GM12878 (cell line): ENCODE data around the gene POLK. TPM values are rescaled to one million over a fixed set of nuclear protein-coding genes. Genes with fewer than 3 reads are reported as not detected.

Experiments
- ATAC-seq: fragments of 200-7000 bp; cut with Tn5 transposase; 3 replicates; pipeline ENCODE4 v1.9.1; 2020; ENCODE audit warnings: mild to moderate bottlenecking, moderate library complexity
- BruUV-seq: library from RNA; stranded (reverse); fragments of 400-500 nt; replicated peaks from 2 replicates; lab custom pipeline; 2021; lab: Mats Ljungman, UMichigan
- CTCF ChIA-PET: fragments of 300-600 bp; sonication (Branson Sonifier 250); formaldehyde crosslinking; extraction: SDS; loops from one replicate; lab custom pipeline; 2021; ENCODE audit warnings: inconsistent platforms; lab: Yijun Ruan, JAX
- POLR2A ChIA-PET: fragments of 350-600 bp; formaldehyde crosslinking; extraction: SDS; loops from one replicate; lab custom pipeline; 2021; ENCODE audit warnings: inconsistent platforms; lab: Charles Lee
- RAD21 ChIA-PET: fragments of 300-600 bp; sonication (Branson Sonifier 250); formaldehyde crosslinking; loops from one replicate; lab custom pipeline; 2023; ENCODE audit warnings: antibody characterized with exemption; ENCODE audit not compliant: unreplicated experiment; lab: Charles Lee
- SMC1A ChIA-PET: fragments of 300-600 bp; sonication (Branson Sonifier 250); formaldehyde crosslinking; loops from one replicate; lab custom pipeline; 2023; ENCODE audit not compliant: unreplicated experiment, uncharacterized antibody; lab: Charles Lee
- DNase-seq: peaks from one replicate; pipeline ENCODE4 v3.0.0-alpha.2; 2011; ENCODE audit warnings: low read depth, low spot score
- FAIRE-seq: peaks from 3 replicates; lab custom pipeline; 2011; peaks lifted over from hg19 to GRCh38; lab: Jason Lieb, UNC
- H2AFZ ChIP-seq: 2 replicates; pipeline ENCODE4 v1.6.0; 2011; ENCODE audit warnings: low read depth, low read length, control low read depth; ENCODE audit not compliant: control insufficient read depth
- H3K27ac ChIP-seq: 2 replicates; pipeline ENCODE4 v1.5.1; 2011; ENCODE audit warnings: control low read depth; ENCODE audit not compliant: control insufficient read depth, insufficient read depth
- H3K27me3 ChIP-seq, 2 experiments: replicated peaks in 1 of 2; 2 replicates each; pipeline versions ENCODE4 v1.6.0 to v1.6.1; 2011; ENCODE audit warnings: low read length in 1 of 2; ENCODE audit not compliant: control insufficient read depth in 2 of 2, insufficient read depth in 2 of 2
- H3K36me3 ChIP-seq, 2 experiments: 2 replicates each; pipeline ENCODE4 v1.5.1; 2011; ENCODE audit warnings: low read length in 1 of 2; ENCODE audit not compliant: control insufficient read depth in 2 of 2, insufficient read depth in 2 of 2
- H3K4me1 ChIP-seq: 2 replicates; pipeline ENCODE4 v1.6.1; 2011; ENCODE audit warnings: mild to moderate bottlenecking, low read length, moderate library complexity, mixed read lengths; ENCODE audit not compliant: control insufficient read depth, insufficient read depth
- H3K4me2 ChIP-seq: 2 replicates; pipeline ENCODE4 v1.6.0; 2011; ENCODE audit warnings: control low read depth; ENCODE audit not compliant: control insufficient read depth, insufficient read depth
- H3K4me3 ChIP-seq: fragments of 200-600 bp; sonication (generic); 2 replicates; pipeline ENCODE4 v1.5.1; 2016
- H3K79me2 ChIP-seq: 2 replicates; pipeline ENCODE4 v1.6.0; 2011; ENCODE audit warnings: low read length; ENCODE audit not compliant: control insufficient read depth, insufficient read depth
- H3K9ac ChIP-seq: 2 replicates; pipeline ENCODE4 v1.8.0; 2011; ENCODE audit warnings: low read length, control low read depth, mixed read lengths; ENCODE audit not compliant: control insufficient read depth, insufficient read depth
- H3K9me3 ChIP-seq: replicated peaks from 3 replicates; pipeline ENCODE4 v1.5.1; 2011; ENCODE audit warnings: mild to moderate bottlenecking, low read length; ENCODE audit not compliant: control insufficient read depth, insufficient read depth
- H4K20me1 ChIP-seq: 2 replicates; pipeline ENCODE4 v1.6.0; 2011; ENCODE audit not compliant: control insufficient read depth, insufficient read depth
- ASH2L ChIP-seq: fragments of 300-600, 200-600 bp; sonication (generic); IDR thresholded peaks from 2 replicates; pipeline ENCODE4 v1.6.1; 2017; ENCODE audit warnings: low read depth, mild to moderate bottlenecking, borderline replicate concordance
- CEBPB ChIP-seq, 2 experiments: fragments of 150-350 bp in 1 of 2; IDR thresholded peaks; 2 replicates each; pipeline ENCODE4 v1.6.1; 2012 to 2014; ENCODE audit warnings: low read depth in 2 of 2, low read length in 2 of 2, borderline replicate concordance in 1 of 2, inconsistent platforms in 1 of 2
- CHD2 ChIP-seq: IDR thresholded peaks from 2 replicates; pipeline ENCODE4 v1.6.1; 2011; ENCODE audit warnings: low read depth, low read length, improper control_type of control experiment, borderline replicate concordance
- HCFC1 ChIP-seq: fragments of 150-350 bp; IDR thresholded peaks from 2 replicates; pipeline ENCODE4 v1.6.1; 2014; ENCODE audit warnings: low read length
- HDAC6 ChIP-seq: fragments of 200-600 bp; sonication (generic); IDR thresholded peaks from one replicate; pipeline ENCODE4 v1.8.0; 2017; ENCODE audit warnings: antibody characterized with exemption; ENCODE audit not compliant: unreplicated experiment
- IKZF1 ChIP-seq: fragments of 450-650 bp; conservative IDR thresholded peaks from 2 replicates; pipeline ENCODE4 v1.6.1; 2017; ENCODE audit warnings: antibody characterized with exemption, mild to moderate bottlenecking
- JUNB ChIP-seq: IDR thresholded peaks from 2 replicates; pipeline ENCODE4 v1.6.1; 2016; ENCODE audit warnings: antibody characterized with exemption, mild to moderate bottlenecking
- RFX5 ChIP-seq: IDR thresholded peaks from 2 replicates; pipeline ENCODE4 v1.6.1; 2011; ENCODE audit warnings: low read depth, low read length, improper control_type of control experiment
- SMAD1 ChIP-seq: fragments of 450-650 bp; IDR thresholded peaks from 2 replicates; pipeline ENCODE4 v1.6.1; 2018; ENCODE audit warnings: mild to moderate bottlenecking, low read depth; ENCODE audit not compliant: partially characterized antibody
- SREBF2 ChIP-seq: IDR thresholded peaks from 2 replicates; pipeline ENCODE4 v1.6.1; 2012; ENCODE audit warnings: mild to moderate bottlenecking, low read length
- TCF12 ChIP-seq: IDR thresholded peaks from 2 replicates; pipeline ENCODE4 v1.6.1; 2011; ENCODE audit warnings: low read depth, mild to moderate bottlenecking, low read length
- WGBS: methylation state at CpG from one replicate; pipeline ENCODE4 v1.1.6; 2016; ENCODE audit warnings: low lambda C conversion rate; ENCODE audit not compliant: insufficient replicate concordance, insufficient coverage; ENCODE audit errors: missing lambda C conversion rate; 5-methylcytosine and 5-hydroxymethylcytosine counted together
- in situ Hi-C: fragments of 300-500 bp; cut with MboI; formaldehyde crosslinking; loops from 9 replicates; pipeline ENCODE4 v1.14.3; 2018; ENCODE audit warnings: mixed read lengths
- intact Hi-C: fragments of 100-400 bp; cut with micrococcal nuclease; formaldehyde crosslinking; loops from one replicate; pipeline ENCODE4 v1.14.2; 2022; ENCODE audit not compliant: unreplicated experiment
- polyA plus RNA-seq, 11 experiments: library from polyadenylated mRNA; depleted of rRNA in 4 of 11; unstranded in 6 of 11; stranded (reverse) in 5 of 11; fragments of >200 nt; fragmentation: Nextera tagmentation in 4 of 11; fragmentation: Illumina TruSeq in 1 of 11; extraction: Ambion mirVana in 4 of 11; extraction: Trizol in 1 of 11; gene quantifications; 1 replicate in 1 of 11; 2 replicates in 10 of 11; pipeline versions ENCODE4 v1.2.1 to v1.2.3, GENCODE V29; 2011 to 2016; ENCODE audit warnings: inconsistent platforms in 2 of 11, missing spikeins in 2 of 11, low read depth in 1 of 11
- total RNA-seq, 4 experiments: library from RNA; depleted of rRNA in 3 of 4; stranded (reverse); fragments of >200 nt in 3 of 4; fragmentation: Illumina TruSeq in 1 of 4; extraction: Trizol in 1 of 4; gene quantifications; 2 replicates each; pipeline versions ENCODE4 v1.2.1 to v1.2.3, GENCODE V29; 2013 to 2021
- TF ChIP-seq, protein P1 (sequence below): fragments of 450-650 bp; formaldehyde crosslinking; IDR thresholded peaks from 2 replicates; pipeline ENCODE4 v1.4.0; 2020; ENCODE audit warnings: mild to moderate bottlenecking, moderate library complexity

Gene POLK
- total and polyA plus RNA-seq, 10 of the 15 experiments (the other 5 are each of a cell fraction or from before 2014, with no cell fraction given): 10.4 to 47.6 (median 29.0) TPM

DNA sequence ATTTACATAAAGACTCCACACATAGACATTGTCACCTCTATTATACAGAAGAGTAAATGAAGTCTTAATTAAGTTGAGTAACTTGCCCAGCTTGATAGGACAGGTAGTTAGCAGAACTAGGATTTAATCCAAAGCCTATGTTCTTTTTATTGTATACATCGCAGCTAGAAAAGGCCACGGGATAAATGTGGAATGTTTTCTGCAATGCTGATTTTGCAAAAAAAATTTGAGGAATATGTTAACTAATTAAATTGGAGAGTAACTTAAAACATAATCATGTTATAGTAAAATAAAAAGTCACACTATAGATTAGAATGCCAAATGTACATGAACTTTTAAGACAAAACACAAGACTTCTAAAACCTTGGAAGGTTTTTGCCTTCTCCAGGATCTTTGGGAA is 41.1 kb downstream of the POLK start (continued):
- TF ChIP-seq SMAD1 (no peak), RFX5 (no peak), TCF12 (no peak)

DNA sequence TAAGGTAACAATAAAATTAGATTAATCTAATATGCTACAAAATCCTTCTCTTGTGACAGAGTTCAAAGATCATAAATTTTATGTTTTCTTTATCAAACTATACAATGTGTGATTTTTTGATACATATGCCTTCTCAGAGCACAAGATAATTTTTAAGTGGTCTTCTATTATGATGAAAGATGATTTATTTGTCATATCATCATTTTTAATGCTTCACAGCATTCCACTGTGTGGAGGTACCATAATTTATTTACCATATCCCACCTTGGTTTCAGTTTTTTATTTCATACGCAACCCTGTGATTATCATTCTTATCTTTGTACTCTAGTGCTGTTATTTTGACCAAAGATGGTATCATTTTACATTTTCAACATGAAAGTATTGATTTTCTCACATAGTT is 41.7 kb downstream of the POLK start:
- H3K4me1 ChIP-seq: no peaks in the 10 kb centered on the region
- H4K20me1 ChIP-seq: no peaks in the 10 kb centered on the region
- no peak overlapping the region for H3K4me3 ChIP-seq
- H3K36me3 ChIP-seq: peaks cover 0 to 12% of the 10 kb centered on the region in 2 experiments; a peak in 3 of 4 replicates
- no peak overlapping the region for H3K27ac ChIP-seq
- BruUV-seq: no TSS peak
- CTCF ChIA-PET: interaction anchor here (0.6 to 1.7 kb wide), 2 partner anchors 13 to 838 kb away, joined by 3 to 4 read pairs; no protein-coding TSS in a partner anchor
- ATAC-seq: no peak
- TF ChIP-seq CHD2 (no peak), TCF12 (no peak), HDAC6 (no peak), HCFC1 (no peak), CEBPB (IDR thresholded peaks at IDR 0.05; ENCODE audit: borderline replicate concordance in 1 of 2, low read depth in 2 of 2, low read length in 2 of 2) (no peak), JUNB (no peak), SREBF2 (no peak), IKZF1 (no peak), ASH2L (no peak)
- TF ChIP-seq, protein P1, sequence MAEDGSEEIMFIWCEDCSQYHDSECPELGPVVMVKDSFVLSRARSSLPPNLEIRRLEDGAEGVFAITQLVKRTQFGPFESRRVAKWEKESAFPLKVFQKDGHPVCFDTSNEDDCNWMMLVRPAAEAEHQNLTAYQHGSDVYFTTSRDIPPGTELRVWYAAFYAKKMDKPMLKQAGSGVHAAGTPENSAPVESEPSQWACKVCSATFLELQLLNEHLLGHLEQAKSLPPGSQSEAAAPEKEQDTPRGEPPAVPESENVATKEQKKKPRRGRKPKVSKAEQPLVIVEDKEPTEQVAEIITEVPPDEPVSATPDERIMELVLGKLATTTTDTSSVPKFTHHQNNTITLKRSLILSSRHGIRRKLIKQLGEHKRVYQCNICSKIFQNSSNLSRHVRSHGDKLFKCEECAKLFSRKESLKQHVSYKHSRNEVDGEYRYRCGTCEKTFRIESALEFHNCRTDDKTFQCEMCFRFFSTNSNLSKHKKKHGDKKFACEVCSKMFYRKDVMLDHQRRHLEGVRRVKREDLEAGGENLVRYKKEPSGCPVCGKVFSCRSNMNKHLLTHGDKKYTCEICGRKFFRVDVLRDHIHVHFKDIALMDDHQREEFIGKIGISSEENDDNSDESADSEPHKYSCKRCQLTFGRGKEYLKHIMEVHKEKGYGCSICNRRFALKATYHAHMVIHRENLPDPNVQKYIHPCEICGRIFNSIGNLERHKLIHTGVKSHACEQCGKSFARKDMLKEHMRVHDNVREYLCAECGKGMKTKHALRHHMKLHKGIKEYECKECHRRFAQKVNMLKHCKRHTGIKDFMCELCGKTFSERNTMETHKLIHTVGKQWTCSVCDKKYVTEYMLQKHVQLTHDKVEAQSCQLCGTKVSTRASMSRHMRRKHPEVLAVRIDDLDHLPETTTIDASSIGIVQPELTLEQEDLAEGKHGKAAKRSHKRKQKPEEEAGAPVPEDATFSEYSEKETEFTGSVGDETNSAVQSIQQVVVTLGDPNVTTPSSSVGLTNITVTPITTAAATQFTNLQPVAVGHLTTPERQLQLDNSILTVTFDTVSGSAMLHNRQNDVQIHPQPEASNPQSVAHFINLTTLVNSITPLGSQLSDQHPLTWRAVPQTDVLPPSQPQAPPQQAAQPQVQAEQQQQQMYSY (CRISPR knock-in tag): no peak
- TF ChIP-seq, all 136 proteins: peak for 0
- in situ Hi-C loops (no loop called here), intact Hi-C loops (loop anchor here (10.0 kb wide), 1 partner anchor 1209 kb away; no protein-coding TSS in a partner anchor)
- H3K79me2 ChIP-seq: no peaks in the 10 kb centered on the region; the same call in none of the 2 replicates
- SMC1A ChIA-PET: interaction anchor here (0.9 to 2.3 kb wide), 6 partner anchors 8 to 44 kb away, joined by 3 to 7 read pairs (median 4); no protein-coding TSS in a partner anchor
- H3K9me3 ChIP-seq: peaks cover 2% of the 10 kb centered on the region; the same call in 2 of the 3 replicates
- no peak for DNase-seq
- H3K27me3 ChIP-seq: no peaks in the 10 kb centered on the region
- no peak overlapping the region for H3K9ac ChIP-seq
- POLR2A ChIA-PET: interaction anchor here (1.1 kb wide), 1 partner anchor 11 kb away, joined by 3 read pairs; no protein-coding TSS in a partner anchor
- no peak overlapping the region for H3K4me2 ChIP-seq
- WGBS: 96% methylated on average over 1 of the region's 1 CpG
- RAD21 ChIA-PET: interaction anchor here (1.6 to 2.6 kb wide), 2 partner anchors 15 to 32 kb away, joined by 3 to 9 read pairs; no protein-coding TSS in a partner anchor
- no peak for FAIRE-seq
- H2AFZ ChIP-seq: no peak overlapping the region
